Activated naive CD4-positive, alpha-beta T cell (primary cell): ENCODE measurements around the gene FBXO10.
"Not testable (repeated sequence)": the region's sequence is repeated elsewhere in the genome, so short reads cannot be mapped to it uniquely, and the experiment has no call there.

Experiments used
- DNase-seq, 4 experiments: peaks; one replicate each; lab custom pipeline; 2025; lab: John Stamatoyannopoulos, UW

The FBXO10 gene

DNA sequence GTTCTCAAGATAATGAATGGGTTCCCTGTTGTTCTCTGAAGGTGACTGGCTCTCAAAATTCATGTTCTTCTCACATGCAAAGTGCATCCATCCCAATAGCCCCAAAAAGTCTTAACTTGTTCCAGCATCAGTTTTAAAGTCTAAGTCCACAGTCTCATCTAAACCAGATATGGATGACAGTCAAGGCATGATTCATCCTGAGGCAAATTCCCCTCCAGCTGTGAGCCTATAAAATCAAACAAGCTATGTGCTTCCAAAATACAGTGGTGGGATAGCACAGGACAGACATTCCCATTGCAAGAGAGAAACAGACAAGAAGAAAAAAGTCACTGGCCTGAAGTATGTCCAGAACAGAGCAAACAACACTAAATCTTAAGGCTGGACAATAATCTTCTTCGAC lies 25.4 kb downstream of the FBXO10 start:
- DNase-seq = no peak

GRCh38 chr9:37549527-37549926 lies 26.7 kb downstream of the FBXO10 start:
- DNase-seq = no peak

DNA sequence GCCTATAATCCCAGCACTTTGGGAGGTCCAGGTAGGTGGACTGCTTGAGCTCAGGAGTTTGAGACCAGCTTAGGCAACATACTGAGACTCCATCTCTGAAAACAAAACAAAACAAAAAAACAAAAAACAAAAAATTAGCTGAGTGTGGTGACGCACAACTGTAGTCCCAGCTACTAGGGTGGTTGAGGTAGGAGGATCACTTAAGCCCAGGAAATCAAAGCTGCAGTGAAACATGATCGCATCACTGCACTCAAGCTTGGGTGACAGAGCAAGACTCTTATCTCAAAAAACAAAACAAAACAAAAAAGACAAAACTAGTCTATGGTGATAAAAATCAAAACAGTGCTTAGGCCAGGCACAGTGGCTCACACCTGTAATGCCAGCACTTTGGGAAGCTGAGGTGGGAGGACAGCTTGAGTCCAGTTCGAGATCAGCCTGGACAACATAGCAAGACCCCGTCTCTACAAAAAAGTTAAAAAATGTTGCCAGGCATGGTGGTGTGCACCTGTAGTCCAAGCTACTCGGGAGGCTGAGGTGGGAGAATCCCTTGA lies 28.8 kb downstream of the FBXO10 start:
- no peak for DNase-seq

GRCh38 chr9:37543468-37543867 lies 32.7 kb downstream of the FBXO10 start:
- DNase-seq = no peak

DNA sequence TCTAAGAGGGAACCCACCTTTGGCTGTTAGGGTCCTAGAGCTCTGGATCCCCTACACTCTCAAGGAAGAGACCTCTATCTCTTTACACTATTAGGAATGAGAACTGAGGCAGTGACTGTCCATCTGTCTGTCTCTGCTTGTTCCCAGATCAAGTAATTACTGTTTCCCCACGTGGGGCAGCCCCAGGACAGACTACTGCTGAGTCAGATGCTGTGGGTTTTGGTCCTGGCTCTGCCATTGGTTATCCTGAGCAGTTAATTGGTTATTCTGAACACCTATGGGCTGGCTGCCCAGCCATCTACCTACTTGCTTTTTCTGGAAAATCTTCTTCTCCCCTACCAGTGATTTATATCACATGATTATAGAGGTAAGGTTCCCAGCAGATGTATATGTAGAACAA lies 33.3 kb downstream of the FBXO10 start:
- no peak for DNase-seq

- DNase-seq = no peak
Observed at GRCh38 chr9:37542488-37542887, 33.7 kb downstream of the FBXO10 start.

GRCh38 chr9:37541465-37541864 lies 34.7 kb downstream of the FBXO10 start:
- DNase-seq = no peak

DNA sequence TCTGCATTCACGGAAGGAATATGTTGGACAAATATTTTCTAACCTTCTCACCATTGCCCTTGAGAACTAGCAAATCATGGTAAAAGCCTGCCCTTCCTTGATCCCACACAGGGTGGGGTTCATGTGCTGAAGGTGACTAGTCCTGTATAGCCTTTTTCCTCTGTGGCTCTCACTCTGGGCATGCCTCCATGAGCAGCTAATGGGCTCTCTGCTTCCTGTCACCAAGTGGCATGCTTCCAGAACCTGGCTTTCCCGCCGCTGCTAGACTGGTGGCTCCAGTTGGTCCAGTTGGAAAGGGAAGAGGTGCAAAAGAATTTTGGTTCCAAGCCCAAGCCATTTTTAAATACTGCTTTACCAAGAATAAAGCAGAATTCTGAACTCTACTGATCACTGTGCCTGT lies 35.5 kb downstream of the FBXO10 start:
- no peak for DNase-seq

DNA sequence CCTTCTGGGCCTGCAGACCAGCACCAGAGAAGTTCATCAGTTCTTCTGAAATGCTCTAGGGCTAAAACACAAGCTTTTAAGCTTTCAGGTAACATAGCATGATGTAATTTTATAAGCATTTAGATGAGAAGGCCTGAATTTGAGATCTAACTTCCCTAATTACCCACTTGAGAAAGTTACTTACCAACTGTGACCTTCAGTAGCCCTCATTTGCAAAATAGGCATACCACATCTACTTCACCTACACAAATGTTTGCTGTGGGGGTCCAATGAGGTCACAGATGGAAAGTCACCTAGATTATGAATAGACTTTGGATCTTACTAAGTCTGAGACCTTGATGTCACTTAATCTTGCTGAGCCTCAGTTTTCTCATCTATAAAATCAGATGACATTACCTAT lies 36.5 kb downstream of the FBXO10 start:
- DNase-seq = no peak

DNA sequence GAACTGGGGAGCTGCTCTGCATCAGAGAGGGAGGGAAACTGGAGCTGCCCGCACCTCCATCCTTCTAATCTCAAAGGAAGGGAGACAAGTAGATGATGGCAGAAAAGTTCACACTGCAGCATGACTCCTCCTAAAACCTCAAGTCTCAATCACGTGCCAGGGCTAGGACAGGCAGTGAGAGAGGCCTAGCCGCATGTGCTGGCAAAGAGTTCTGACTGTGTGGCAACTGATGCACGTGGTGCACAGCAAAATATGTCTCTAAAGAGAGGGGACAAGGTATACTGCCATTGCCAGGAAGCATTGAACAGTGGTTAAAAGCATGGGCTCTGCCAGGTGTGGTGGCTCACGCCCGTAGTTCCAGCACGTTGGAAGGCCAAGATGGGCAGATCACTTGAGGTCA lies 38.1 kb downstream of the FBXO10 start:
- no peak for DNase-seq

DNA sequence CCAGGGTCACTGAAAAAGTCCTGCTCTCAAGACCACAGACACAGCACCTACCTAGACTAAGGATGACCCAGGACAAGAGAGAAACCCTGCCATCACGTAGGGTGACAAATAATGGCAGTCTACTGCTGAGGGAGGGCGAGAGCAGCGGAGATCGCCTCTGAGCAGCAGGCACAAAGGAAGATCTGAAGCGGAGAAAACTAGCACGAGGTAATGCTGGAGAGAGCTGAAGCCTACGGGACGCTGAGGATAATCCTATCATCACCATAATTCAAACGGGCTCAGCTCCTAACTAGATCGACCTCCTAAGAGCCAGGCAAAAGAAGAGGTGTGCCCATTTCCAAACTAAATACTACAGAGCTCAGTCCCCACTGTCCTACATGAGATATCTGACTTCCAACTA lies 41.3 kb downstream of the FBXO10 start:
- no peak for DNase-seq

GRCh38 chr9:37534412-37534811 lies 41.8 kb downstream of the FBXO10 start:
- DNase-seq = no peak

DNA sequence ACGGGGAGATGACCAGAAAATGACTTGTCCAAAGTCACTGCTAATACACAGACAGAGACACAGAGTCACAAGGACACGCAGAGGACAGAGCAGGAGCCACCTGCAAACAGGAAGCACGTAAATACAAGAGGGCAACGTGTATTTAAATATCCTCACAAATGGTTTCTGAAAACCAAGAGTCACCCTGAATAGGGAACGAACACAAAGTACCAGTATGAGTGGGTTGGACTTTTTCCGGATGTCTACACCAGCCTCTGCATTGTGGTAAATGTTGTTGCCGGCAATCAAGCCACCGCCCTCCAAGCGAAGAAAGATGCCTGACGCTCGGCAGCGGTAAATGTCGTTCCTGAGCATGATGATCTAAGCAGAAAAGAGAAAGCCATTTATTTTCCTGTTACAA lies 44.5 kb downstream of the FBXO10 start:
- DNase-seq = no peak

GRCh38 chr9:37528652-37529471 lies 47.3 kb downstream of the FBXO10 start:
- DNase-seq = no peak

GRCh38 chr9:37523916-37524315 lies 52.3 kb downstream of the FBXO10 start:
- no peak for DNase-seq

DNA sequence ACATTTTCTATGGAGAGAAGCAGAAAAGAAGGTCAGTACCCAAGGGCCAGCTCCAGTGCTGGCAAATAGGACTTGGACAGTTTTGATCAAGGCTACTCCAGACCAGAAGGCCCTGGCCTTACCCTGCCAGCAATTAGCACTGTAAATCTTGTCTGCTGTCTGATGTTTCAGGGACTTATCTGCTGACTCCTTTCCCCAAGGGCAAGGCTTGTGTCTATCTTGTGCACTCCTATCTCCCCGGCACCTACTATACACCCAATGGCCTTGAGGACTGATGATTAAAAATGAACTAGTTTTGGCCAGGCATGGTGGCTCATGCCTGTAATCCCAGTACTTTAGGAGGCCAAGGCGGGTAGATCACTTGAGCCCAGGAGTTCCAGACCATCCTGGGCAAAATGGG lies 53.2 kb downstream of the FBXO10 start:
- no peak for DNase-seq

- no peak for DNase-seq
Observed at GRCh38 chr9:37521111-37521510, 55.1 kb downstream of the FBXO10 start.

DNA sequence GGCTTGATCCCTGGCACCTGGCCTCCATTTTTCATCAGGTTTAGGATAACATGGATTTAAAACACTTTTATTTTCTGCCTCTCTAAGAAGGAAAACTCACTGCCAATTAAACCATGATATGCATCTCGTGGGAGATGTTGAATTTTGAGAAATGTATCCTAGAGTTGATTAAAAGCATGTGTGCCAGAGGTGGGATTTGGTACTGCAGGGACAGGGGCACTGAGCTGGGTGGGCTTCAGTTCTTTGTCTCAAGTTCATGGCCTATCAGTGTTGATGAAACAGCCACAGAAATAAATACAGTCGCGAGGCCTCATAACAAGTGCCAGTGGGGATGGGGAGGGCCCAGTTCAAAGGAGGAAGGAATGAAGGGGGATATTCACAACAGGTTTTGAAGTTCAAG lies 55.5 kb downstream of the FBXO10 start:
- no peak for DNase-seq

- no peak for DNase-seq
Observed at GRCh38 chr9:37517923-37518322, 58.3 kb downstream of the FBXO10 start.

DNA sequence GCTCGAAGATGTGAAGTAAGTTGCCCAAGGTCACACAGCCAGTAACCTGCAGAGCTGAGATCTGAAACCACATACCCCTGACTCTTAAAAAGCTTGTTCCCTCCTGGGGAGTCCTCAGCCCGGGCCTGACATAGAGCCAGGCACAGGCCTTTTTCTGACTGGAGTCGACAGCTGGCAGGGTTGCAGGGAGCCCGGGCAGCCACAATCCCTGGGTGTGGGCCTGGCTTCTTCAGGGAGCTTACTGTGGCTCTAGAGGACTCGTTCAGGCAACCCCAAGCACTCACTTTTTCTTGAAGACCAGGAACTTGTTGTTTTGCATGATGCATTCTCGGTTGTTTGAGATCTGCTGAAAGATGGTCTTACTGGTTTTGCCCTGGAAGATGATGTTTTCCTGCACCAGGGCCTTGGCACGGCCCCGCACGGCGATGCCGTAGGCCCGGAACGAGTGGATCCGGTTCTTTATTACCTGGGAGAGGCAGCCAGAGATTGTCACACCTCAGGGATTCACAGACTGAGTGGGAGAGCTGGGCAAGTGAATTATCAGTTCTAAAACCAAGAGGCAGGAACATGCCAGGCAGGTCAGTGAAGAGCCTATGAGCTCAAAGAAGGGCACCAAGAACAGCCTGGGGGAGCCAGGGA lies 60.4 kb downstream of the FBXO10 start:
- no peak for DNase-seq

GRCh38 chr9:37514999-37515398 lies 61.2 kb downstream of the FBXO10 start:
- no peak for DNase-seq

GRCh38 chr9:37514415-37514814 lies 61.8 kb downstream of the FBXO10 start:
- DNase-seq = not testable (repeated sequence)

DNA sequence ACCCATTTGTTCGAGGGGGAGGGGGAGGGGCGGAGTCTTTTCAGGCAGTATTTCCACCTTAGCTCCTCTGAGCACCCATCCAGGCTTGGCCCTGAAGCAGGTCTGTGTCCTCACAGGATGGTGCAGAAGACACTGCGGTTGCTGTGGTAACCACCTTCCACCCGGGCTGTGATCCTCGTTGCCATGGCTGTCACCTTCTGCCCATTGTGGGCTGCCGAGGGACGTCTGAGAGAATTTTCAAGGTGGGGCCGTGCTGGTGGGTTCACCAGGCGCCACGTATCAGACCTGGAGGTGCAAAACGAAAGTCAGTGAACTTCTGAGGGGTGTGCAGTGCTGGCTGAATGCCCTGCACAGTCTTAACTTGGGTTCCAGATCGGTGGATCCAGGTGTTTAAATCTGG lies 63.7 kb downstream of the FBXO10 start:
- DNase-seq = no peak
